HepG2 (cell line): ENCODE results near the gene OTOP1. TPM values are rescaled to one million over a fixed set of nuclear protein-coding genes. Genes with fewer than 3 reads are reported as not detected.

Experiments
- AHDC1 ChIP-seq: sonication (generic); formaldehyde crosslinking; IDR thresholded peaks from 2 replicates; pipeline ENCODE4 v1.5.1; 2020; ENCODE audit warnings: mild to moderate bottlenecking, missing genetic modification reagents, borderline replicate concordance
- EHMT2 ChIP-seq: fragments of 200-600 bp; sonication (generic); IDR thresholded peaks from 2 replicates; pipeline ENCODE4 v1.7.0; 2017; ENCODE audit warnings: antibody characterized with exemption, low read depth, low read length, borderline replicate concordance
- KDM6A ChIP-seq: IDR thresholded peaks from 2 replicates; pipeline ENCODE4 v1.6.1; 2016; ENCODE audit warnings: low read depth
- LBX2 ChIP-seq: sonication (generic); formaldehyde crosslinking; IDR thresholded peaks from 2 replicates; pipeline ENCODE4 v1.5.0; 2020; ENCODE audit warnings: missing genetic modification reagents, mild to moderate bottlenecking, borderline replicate concordance
- SKI ChIP-seq: fragments of 450-650 bp; IDR thresholded peaks from one replicate; pipeline ENCODE4 v1.6.1; 2018; ENCODE audit warnings: mild to moderate bottlenecking; ENCODE audit not compliant: partially characterized antibody
- SNAPC4 ChIP-seq: sonication (generic); formaldehyde crosslinking; IDR thresholded peaks from 2 replicates; pipeline ENCODE4 v1.4.0; 2020; ENCODE audit warnings: mild to moderate bottlenecking, missing genetic modification reagents
- TARDBP ChIP-seq: sonication (generic); formaldehyde crosslinking; IDR thresholded peaks from 2 replicates; pipeline ENCODE4 v1.8.0; 2022; ENCODE audit warnings: mild to moderate bottlenecking, missing genetic modification reagents
- TBX2 ChIP-seq: sonication (generic); formaldehyde crosslinking; IDR thresholded peaks from 2 replicates; pipeline ENCODE4 v1.5.0; 2020; ENCODE audit warnings: missing genetic modification reagents, mild to moderate bottlenecking, borderline replicate concordance
- TOPORS ChIP-seq: sonication (generic); formaldehyde crosslinking; IDR thresholded peaks from 2 replicates; pipeline ENCODE4 v1.8.0; 2023; ENCODE audit warnings: mild to moderate bottlenecking, missing genetic modification reagents
- ZNF101 ChIP-seq: sonication (generic); formaldehyde crosslinking; IDR thresholded peaks from 2 replicates; pipeline ENCODE4 v1.4.0; 2020; ENCODE audit warnings: mild to moderate bottlenecking, low read depth, missing genetic modification reagents, borderline replicate concordance
- ZNF558 ChIP-seq: sonication (generic); formaldehyde crosslinking; IDR thresholded peaks from 2 replicates; pipeline ENCODE4 v1.9.0; 2022; ENCODE audit warnings: mild to moderate bottlenecking, missing genetic modification reagents, borderline replicate concordance
- ZNF564 ChIP-seq: sonication (generic); formaldehyde crosslinking; IDR thresholded peaks from 2 replicates; pipeline ENCODE4 v1.8.1; 2023; ENCODE audit warnings: mild to moderate bottlenecking, missing genetic modification reagents
- ZNF703 ChIP-seq: sonication (generic); formaldehyde crosslinking; IDR thresholded peaks from 2 replicates; pipeline ENCODE4 v1.5.1; 2020; ENCODE audit warnings: missing genetic modification reagents, mild to moderate bottlenecking, moderate library complexity, borderline replicate concordance
- ZNF768 ChIP-seq: sonication (generic); formaldehyde crosslinking; IDR thresholded peaks from 2 replicates; pipeline ENCODE4 v1.4.0; 2020; ENCODE audit warnings: missing genetic modification reagents
- polyA plus RNA-seq, 8 experiments: library from polyadenylated mRNA; depleted of rRNA in 3 of 8; stranded (reverse) in 7 of 8; unstranded in 1 of 8; fragments of >200 nt; fragmentation: Illumina TruSeq in 4 of 8; extraction: Trizol in 4 of 8; gene quantifications; 2 replicates each; pipeline versions ENCODE4 v1.2.1 to v1.2.3, GENCODE V29; 2011 to 2016; ENCODE audit warnings: low read depth in 4 of 8, missing spikeins in 1 of 8, mixed read lengths in 1 of 8; ENCODE audit not compliant: insufficient read depth in 1 of 8
- total RNA-seq, 5 experiments: library from RNA; depleted of rRNA; stranded (reverse); fragments of >200 nt; fragmentation: Illumina TruSeq; extraction: Trizol; gene quantifications; 2 replicates each; pipeline ENCODE4 v1.2.3, GENCODE V29; 2016; ENCODE audit warnings: low read depth in 1 of 5
- TF ChIP-seq, protein P1 (sequence below): sonication (generic); formaldehyde crosslinking; IDR thresholded peaks from 2 replicates; pipeline ENCODE4 v1.5.1; 2020; ENCODE audit warnings: mild to moderate bottlenecking, missing genetic modification reagents, borderline replicate concordance

Gene OTOP1
- total and polyA plus RNA-seq, 2 of the 13 experiments (the other 11 are each of a cell fraction or from before 2014, with no cell fraction given) = not detected

DNA sequence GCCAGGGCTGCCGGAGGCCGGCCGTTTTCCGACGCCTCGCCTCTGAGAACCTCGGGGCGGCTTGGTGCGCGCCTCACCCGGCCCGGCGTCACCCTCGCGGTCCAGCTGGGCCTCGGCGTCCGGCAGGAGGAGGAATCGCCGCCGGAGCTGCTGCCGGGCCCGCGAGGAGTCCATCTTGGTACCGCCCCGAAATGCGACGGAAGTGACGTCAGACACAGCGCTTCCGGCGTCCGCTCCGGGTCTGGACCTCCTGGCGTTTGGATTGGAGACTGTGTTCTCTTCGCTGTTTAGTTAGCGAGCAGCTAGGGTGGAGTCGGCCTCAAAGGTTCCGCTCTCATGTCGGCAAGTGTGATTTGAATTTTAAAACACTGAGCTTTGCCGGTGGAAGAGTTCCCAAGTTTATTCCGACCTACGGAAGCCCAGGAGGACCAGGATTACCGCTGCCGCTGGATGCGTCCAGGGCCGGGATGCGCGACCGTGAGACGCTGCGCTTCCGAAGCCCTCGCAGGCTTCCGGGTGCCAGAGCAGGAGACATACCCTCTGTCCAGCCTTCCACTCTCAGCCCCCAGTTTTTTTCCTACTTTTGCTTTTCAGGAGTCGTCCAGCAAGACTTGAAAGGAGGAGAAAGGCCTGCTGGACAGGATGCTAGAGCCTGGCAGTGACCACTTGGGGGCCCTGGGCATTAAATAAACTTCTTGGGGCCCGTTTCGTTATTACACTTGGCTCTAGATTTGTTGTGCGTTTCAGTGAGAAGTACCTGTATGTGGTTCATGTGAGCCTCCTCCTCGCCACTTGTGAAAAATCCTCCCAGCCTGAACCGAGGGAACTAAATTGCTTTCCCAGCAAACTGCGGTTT, 21.5 kb upstream of the OTOP1 start, which contains the start of gene TMEM128 (continued):
- TF ChIP-seq AHDC1 (CRISPR knock-in tag) = peak; percentile 60
- no peak for TF ChIP-seq ZNF101 (CRISPR knock-in tag)
- peak; percentile 35; the same call in 1 of the 2 replicates for TF ChIP-seq KDM6A (CRISPR knock-in tag)
- TF ChIP-seq SNAPC4 = peak; percentile 63; the same call in 1 of the 2 replicates
- peak; percentile 65 for TF ChIP-seq TBX2 (CRISPR knock-in tag)
- peak; percentile 82; the same call in 1 of the 2 replicates for TF ChIP-seq ZNF703 (CRISPR knock-in tag)
- TF ChIP-seq SKI = peak; percentile 37
- peak; percentile 74; the same call in 1 of the 2 replicates for TF ChIP-seq EHMT2
- 0 out of 2 replicates have a peak, but pooled peaks have one; percentile 54 for TF ChIP-seq ZNF564 (CRISPR knock-in tag)
- no peak for TF ChIP-seq TOPORS (CRISPR knock-in tag)
- TF ChIP-seq, protein P1, sequence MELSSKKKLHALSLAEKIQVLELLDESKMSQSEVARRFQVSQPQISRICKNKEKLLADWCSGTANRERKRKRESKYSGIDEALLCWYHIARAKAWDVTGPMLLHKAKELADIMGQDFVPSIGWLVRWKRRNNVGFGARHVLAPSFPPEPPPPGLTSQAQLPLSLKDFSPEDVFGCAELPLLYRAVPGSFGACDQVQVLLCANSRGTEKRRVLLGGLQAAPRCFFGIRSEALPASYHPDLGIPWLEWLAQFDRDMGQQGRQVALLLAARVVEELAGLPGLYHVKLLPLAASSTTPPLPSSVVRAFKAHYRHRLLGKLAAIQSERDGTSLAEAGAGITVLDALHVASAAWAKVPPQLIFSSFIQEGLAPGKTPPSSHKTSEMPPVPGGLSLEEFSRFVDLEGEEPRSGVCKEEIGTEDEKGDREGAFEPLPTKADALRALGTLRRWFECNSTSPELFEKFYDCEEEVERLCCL (CRISPR knock-in tag) = no peak
- peak; percentile 46 for TF ChIP-seq TARDBP (CRISPR knock-in tag)
- peak; percentile 23; the same call in 1 of the 2 replicates for TF ChIP-seq ZNF558 (CRISPR knock-in tag)
- TF ChIP-seq ZNF768 = peak; percentile 79; the same call in 1 of the 2 replicates
- TF ChIP-seq LBX2 (CRISPR knock-in tag) = 0 out of 2 replicates have a peak, but pooled peaks have one; percentile 26
